H1 (cell line): ENCODE measurements around the gene ASCL2. TPM values are rescaled to one million over a fixed set of nuclear protein-coding genes. Genes with fewer than 3 reads are reported as not detected.

Source experiments
- CTCF ChIA-PET: fragments of 300-600 bp; sonication (Branson Sonifier 250); formaldehyde crosslinking; loops from one replicate; lab custom pipeline; 2021; ENCODE audit not compliant: partially characterized antibody; lab: Charles Lee
- POLR2A ChIA-PET: fragments of 300-600 bp; sonication (Branson Sonifier 250); formaldehyde crosslinking; loops from one replicate; lab custom pipeline; 2021; ENCODE audit warnings: inconsistent platforms; ENCODE audit not compliant: partially characterized antibody; lab: Charles Lee
- DNase-seq, 2 experiments: peaks; one replicate each; pipeline versions ENCODE4 v3.0.0 to v3.0.0-alpha.2; 2010 to 2022; ENCODE audit warnings: low spot score in 2 of 2, low read depth in 1 of 2, mixed read lengths in 1 of 2
- FAIRE-seq: peaks from 2 replicates; lab custom pipeline; 2011; peaks lifted over from hg19 to GRCh38; lab: Jason Lieb, UNC
- H2AFZ ChIP-seq: 2 replicates; pipeline ENCODE4 v1.8.1; 2012; ENCODE audit warnings: low read length, inconsistent platforms
- H2AK5ac ChIP-seq: 2 replicates; pipeline ENCODE4 v1.6.1; 2013; ENCODE audit warnings: low read depth, low read length
- H2BK120ac ChIP-seq: replicated peaks from 2 replicates; pipeline ENCODE3; 2013; ENCODE audit warnings: low read depth, low read length, inconsistent platforms
- H2BK12ac ChIP-seq: 2 replicates; pipeline ENCODE4 v1.6.1; 2013; ENCODE audit warnings: low read depth, low read length
- H2BK15ac ChIP-seq: 2 replicates; pipeline ENCODE4 v1.6.1; 2013; ENCODE audit warnings: low read length
- H2BK20ac ChIP-seq: 2 replicates; pipeline ENCODE4 v1.6.1; 2013; ENCODE audit warnings: low read length
- H2BK5ac ChIP-seq: 2 replicates; pipeline ENCODE4 v1.6.1; 2013; ENCODE audit warnings: low read depth, low read length
- H3K14ac ChIP-seq: 2 replicates; pipeline ENCODE4 v1.6.1; 2013; ENCODE audit warnings: inconsistent platforms; ENCODE audit not compliant: insufficient read length
- H3K18ac ChIP-seq: 2 replicates; pipeline ENCODE4 v1.6.1; 2013; ENCODE audit warnings: low read length; ENCODE audit errors: extremely low read depth
- H3K23ac ChIP-seq: 2 replicates; pipeline ENCODE4 v1.6.1; 2013; ENCODE audit warnings: inconsistent platforms; ENCODE audit not compliant: insufficient read length
- H3K23me2 ChIP-seq: 2 replicates; pipeline ENCODE4 v1.6.1; 2013; ENCODE audit warnings: low read depth, low read length
- H3K27ac ChIP-seq: 2 replicates; pipeline ENCODE4 v1.6.1; 2011; ENCODE audit warnings: low read depth, low read length, inconsistent platforms
- H3K27me3 ChIP-seq, 4 experiments: replicated peaks in 1 of 4; 1 replicate in 1 of 4; 2 replicates in 3 of 4; pipeline versions ENCODE4 v1.6.1 to v1.8.1; 2011 to 2013; ENCODE audit warnings: low read length in 3 of 4, mild to moderate bottlenecking in 3 of 4, inconsistent platforms in 2 of 4, mixed read lengths in 2 of 4, moderate library complexity in 1 of 4; ENCODE audit not compliant: control insufficient read depth in 3 of 4, insufficient read depth in 3 of 4; ENCODE audit errors: extremely low read depth in 1 of 4
- H3K36me3 ChIP-seq, 4 experiments: 2 replicates each; pipeline versions ENCODE4 v1.6.1 to v1.8.1; 2011 to 2013; ENCODE audit warnings: mild to moderate bottlenecking in 4 of 4, low read length in 3 of 4, moderate library complexity in 2 of 4, control low read depth in 1 of 4, inconsistent platforms in 1 of 4; ENCODE audit not compliant: insufficient read depth in 4 of 4, control insufficient read depth in 2 of 4
- H3K4ac ChIP-seq: replicated peaks from 2 replicates; pipeline ENCODE3; 2013; ENCODE audit warnings: low read length, low read depth, mixed read lengths, inconsistent platforms; ENCODE audit not compliant: insufficient read length
- H3K4me1 ChIP-seq, 4 experiments: replicated peaks in 1 of 4; 1 replicate in 1 of 4; 2 replicates in 3 of 4; pipeline versions ENCODE4 v1.6.1 to v1.8.1; 2011 to 2013; ENCODE audit warnings: low read length in 3 of 4, inconsistent platforms in 2 of 4, mixed read lengths in 1 of 4; ENCODE audit not compliant: insufficient read depth in 4 of 4, control insufficient read depth in 3 of 4
- H3K4me2 ChIP-seq, 2 experiments: 2 replicates each; pipeline versions ENCODE4 v1.6.1 to v1.8.1; 2011 to 2013; ENCODE audit warnings: low read depth in 2 of 2, low read length in 2 of 2, control low read depth in 1 of 2, inconsistent platforms in 1 of 2, mild to moderate bottlenecking in 1 of 2; ENCODE audit not compliant: insufficient read depth in 1 of 2
- H3K4me3 ChIP-seq, 4 experiments: fragments of 200-600, 300-600 bp in 1 of 4; sonication (generic), shearing (Covaris generic), sonication (Bioruptor Twin) in 1 of 4; 2 replicates each; pipeline versions ENCODE4 v1.5.1 to v1.8.1; 2011 to 2016; ENCODE audit warnings: low read length in 4 of 4, low read depth in 3 of 4, control low read depth in 2 of 4, inconsistent platforms in 2 of 4, mild to moderate bottlenecking in 2 of 4, mixed read lengths in 1 of 4, moderate library complexity in 1 of 4; ENCODE audit not compliant: insufficient read depth in 2 of 4; ENCODE audit errors: extremely low read depth in 1 of 4
- H3K56ac ChIP-seq: replicated peaks from 2 replicates; pipeline ENCODE3; 2013; ENCODE audit warnings: low read depth, mild to moderate bottlenecking, mixed read lengths, low read length, inconsistent platforms; ENCODE audit not compliant: insufficient read length
- H3K79me1 ChIP-seq: 2 replicates; pipeline ENCODE4 v1.6.1; 2013; ENCODE audit warnings: low read depth, low read length, control low read depth
- H3K79me2 ChIP-seq, 2 experiments: 2 replicates each; pipeline versions ENCODE4 v1.6.1 to v1.8.1; 2012 to 2013; ENCODE audit warnings: low read length in 2 of 2, mild to moderate bottlenecking in 2 of 2, inconsistent platforms in 1 of 2; ENCODE audit not compliant: insufficient read depth in 2 of 2, control insufficient read depth in 1 of 2
- H3K9ac ChIP-seq, 4 experiments: replicated peaks in 1 of 4; 1 replicate in 1 of 4; 2 replicates in 3 of 4; pipeline versions ENCODE4 v1.6.1 to v1.8.1; 2011 to 2013; ENCODE audit warnings: low read depth in 3 of 4, low read length in 3 of 4, control low read depth in 2 of 4, mild to moderate bottlenecking in 2 of 4, moderate library complexity in 2 of 4, inconsistent platforms in 1 of 4; ENCODE audit errors: extremely low read depth in 1 of 4
- H3K9me3 ChIP-seq, 2 experiments: 2 replicates each; pipeline versions ENCODE4 v1.6.1 to v1.8.1; 2012 to 2013; ENCODE audit warnings: mild to moderate bottlenecking in 2 of 2, moderate library complexity in 2 of 2, control low read depth in 1 of 2, inconsistent platforms in 1 of 2, low read depth in 1 of 2, low read length in 1 of 2, mixed read lengths in 1 of 2; ENCODE audit not compliant: insufficient read depth in 2 of 2
- H4K20me1 ChIP-seq, 2 experiments: replicated peaks in 1 of 2; 2 replicates each; pipeline versions ENCODE3 to v1.8.1; 2011 to 2013; ENCODE audit warnings: inconsistent platforms in 2 of 2, low read length in 2 of 2, mild to moderate bottlenecking in 1 of 2; ENCODE audit not compliant: insufficient read depth in 2 of 2, control insufficient read depth in 1 of 2
- H4K5ac ChIP-seq: 2 replicates; pipeline ENCODE4 v1.6.1; 2013; ENCODE audit warnings: low read length, low read depth, mixed read lengths, inconsistent platforms; ENCODE audit not compliant: insufficient read length
- H4K8ac ChIP-seq: 2 replicates; pipeline ENCODE4 v1.8.0; 2013; ENCODE audit warnings: mild to moderate bottlenecking, moderate library complexity, low read length, inconsistent platforms; ENCODE audit not compliant: insufficient read depth; ENCODE audit errors: extremely low read depth
- H4K91ac ChIP-seq: replicated peaks from 2 replicates; pipeline ENCODE3; 2013; ENCODE audit warnings: low read length, mixed read lengths, inconsistent platforms; ENCODE audit not compliant: insufficient read length
- ASH2L ChIP-seq: fragments of 200-600, 300-600 bp; sonication (generic); IDR thresholded peaks from one replicate; pipeline ENCODE4 v1.7.1; 2017; ENCODE audit warnings: low read length
- CBX5 ChIP-seq: fragments of 300-800, 300-1000 bp; sonication (generic); IDR thresholded peaks from 2 replicates; pipeline ENCODE4 v1.7.1; 2016; ENCODE audit warnings: antibody characterized with exemption, low read length, low read depth
- FOSL1 ChIP-seq: IDR thresholded peaks from 2 replicates; pipeline ENCODE4 v1.6.1; 2011; ENCODE audit warnings: mild to moderate bottlenecking, low read depth, low read length, moderate library complexity; ENCODE audit not compliant: insufficient read depth
- POU5F1 ChIP-seq: IDR thresholded peaks from 2 replicates; pipeline ENCODE4 v1.6.1; 2011; ENCODE audit warnings: low read depth, mild to moderate bottlenecking, low read length, moderate library complexity
- USF2 ChIP-seq: IDR thresholded peaks from 2 replicates; pipeline ENCODE4 v1.6.1; 2011; ENCODE audit warnings: low read length, improper control_type of control experiment
- WGBS, 2 experiments: shearing (Covaris generic) in 1 of 2; methylation state at CpG; one replicate each; pipeline versions ENCODE4 v1.1.6 to v1.1.7; 2013 to 2015; ENCODE audit warnings: low lambda C conversion rate in 2 of 2, mixed read lengths in 2 of 2, inconsistent platforms in 1 of 2, low coverage in 1 of 2, missing lambda C conversion rate in 1 of 2; ENCODE audit not compliant: insufficient replicate concordance in 2 of 2, insufficient coverage in 1 of 2, insufficient read length in 1 of 2; ENCODE audit errors: extremely low coverage in 1 of 2, missing lambda C conversion rate in 1 of 2; 5-methylcytosine and 5-hydroxymethylcytosine counted together
- polyA plus RNA-seq, 7 experiments: library from polyadenylated mRNA; depleted of rRNA in 3 of 7; stranded (reverse) in 5 of 7; unstranded in 2 of 7; fragments of >200 nt in 5 of 7; fragments of 200-250 nt in 2 of 7; gene quantifications; 1 replicate in 5 of 7; 2 replicates in 1 of 7; 4 replicates in 1 of 7; pipeline versions ENCODE4 v1.2.1 to v1.2.3, GENCODE V29; 2011 to 2013; ENCODE audit warnings: missing spikeins in 2 of 7, mixed read lengths in 2 of 7
- total RNA-seq: library from RNA; stranded (reverse); fragmentation: NEBNext Ultra II Directional; extraction: Animal tissue kit (Norgen Biotek cat#: 25700); gene quantifications from 2 replicates; pipeline ENCODE4 v1.2.1, GENCODE V29; 2021

Gene ASCL2
- total and polyA plus RNA-seq, 2 of the 8 experiments (the other 6 are each of a cell fraction or from before 2014, with no cell fraction given), result 0.51 to 0.56 TPM

- Histone ChIP-seq H3K18ac (no peak overlapping the region), H4K91ac (no peak overlapping the region), H4K5ac (no peak overlapping the region), H3K56ac (no peak overlapping the region), H3K14ac (no peak overlapping the region), H2BK12ac (no peak overlapping the region), H2AFZ (no peak overlapping the region), H2BK15ac (no peak overlapping the region), H3K9ac (no peak overlapping the region; a peak in 1 of 7 replicates), H3K4me3 (no peak overlapping the region), H3K9me3 (no peaks in the 10 kb centered on the region), H3K4ac (no peak overlapping the region), H3K79me2 (no peaks in the 10 kb centered on the region), H4K20me1 (peaks cover 0 to 3% of the 10 kb centered on the region in 2 experiments), H3K36me3 (no peaks in the 10 kb centered on the region), H3K23ac (no peak overlapping the region), H3K4me2 (no peak overlapping the region), H2BK120ac (no peak overlapping the region), H3K27me3 (peaks cover 0 to 2% (median 0%) of the 10 kb centered on the region in 4 experiments; a peak in 1 of 7 replicates), H2BK20ac (no peak overlapping the region), H3K4me1 (peaks cover 0 to 3% (median 0%) of the 10 kb centered on the region in 4 experiments; a peak in 1 of 7 replicates), H3K23me2 (no peaks in the 10 kb centered on the region), H4K8ac (peak overlapping the region; percentile 41; the same call in 1 of the 2 replicates), H2BK5ac (no peak overlapping the region), H2AK5ac (no peak overlapping the region), H3K79me1 (no peaks in the 10 kb centered on the region), H3K27ac (no peak overlapping the region)
- FAIRE-seq (no peak), DNase-seq (no peak)
- ChIA-PET POLR2A (interaction anchor here (1.4 kb wide), 1 partner anchor 76 kb away, joined by 5 read pairs; no protein-coding TSS in a partner anchor), CTCF (interaction anchor here (0.9 to 14.9 kb wide), 12 partner anchors 8 to 148 kb away, joined by 3 to 333 read pairs (median 22); partner anchors contain the start of gene TSSC4)
- WGBS, 2 experiments, result 93% methylated on average over 11 of the region's 16 CpGs; no CpG with 5 or more reads in 1 of the 2 experiments
- TF ChIP-seq CBX5 (no peak), POU5F1 (no peak), USF2 (no peak), ASH2L (no peak), FOSL1 (no peak)
These were observed 32.0 kb upstream of the ASCL2 start for GRCh38 chr11:2302306-2302895.
